Lung (tissue), 12 donors: ENCODE results near the gene MAPK8IP2. TPM values are rescaled to one million over a fixed set of nuclear protein-coding genes. Genes with fewer than 3 reads are reported as not detected.

Experiments used
- ATAC-seq: fragments of 200-7000 bp; cut with Tn5 transposase; one replicate; pipeline ENCODE4 v1.9.1; 2020; ENCODE audit warnings: moderate number of reproducible peaks; ENCODE audit not compliant: insufficient read depth, low FRiP score
- DNase-seq, 3 donors: peaks; one replicate each; pipeline ENCODE4 v3.0.0-alpha.2; 2013 to 2017
- H3K27ac ChIP-seq, 2 donors: one replicate each; pipeline ENCODE4 v1.5.1; 2013; ENCODE audit warnings: mild to moderate bottlenecking in 2 of 2, moderate library complexity in 2 of 2, control low read depth in 1 of 2, inconsistent platforms in 1 of 2, low read depth in 1 of 2, low read length in 1 of 2
- H3K27me3 ChIP-seq, 3 donors: one replicate each; pipeline ENCODE4 v1.5.1; 2013; ENCODE audit warnings: low read length in 2 of 3; ENCODE audit not compliant: control insufficient read depth in 3 of 3, insufficient read depth in 3 of 3
- H3K36me3 ChIP-seq, 4 donors: one replicate each; pipeline ENCODE4 v1.5.1; 2013; ENCODE audit warnings: low read length in 4 of 4, mild to moderate bottlenecking in 1 of 4, moderate library complexity in 1 of 4; ENCODE audit not compliant: control insufficient read depth in 4 of 4, insufficient read depth in 4 of 4
- H3K4me1 ChIP-seq, 5 donors: one replicate each; pipeline ENCODE4 v1.5.1; 2013; ENCODE audit warnings: low read length in 5 of 5, mild to moderate bottlenecking in 2 of 5, moderate library complexity in 1 of 5; ENCODE audit not compliant: control insufficient read depth in 5 of 5, insufficient read depth in 5 of 5
- H3K4me3 ChIP-seq: one replicate; pipeline ENCODE4 v1.5.1; 2013; ENCODE audit warnings: mild to moderate bottlenecking, control low read depth, moderate library complexity
- H3K9ac ChIP-seq, 2 donors: one replicate each; pipeline ENCODE4 v1.5.1; 2013; ENCODE audit warnings: low read length in 2 of 2, control low read depth in 1 of 2; ENCODE audit not compliant: insufficient read depth in 1 of 2
- H3K9me3 ChIP-seq, 4 donors: one replicate each; pipeline ENCODE4 v1.5.1; 2013; ENCODE audit warnings: low read length in 3 of 4, mild to moderate bottlenecking in 1 of 4, moderate library complexity in 1 of 4; ENCODE audit not compliant: control insufficient read depth in 4 of 4, insufficient read depth in 3 of 4
- CTCF ChIP-seq: IDR thresholded peaks from 2 replicates; pipeline ENCODE4 v1.5.1; 2012; ENCODE audit warnings: mild to moderate bottlenecking; ENCODE audit errors: control extremely low read depth, extremely low read depth
- WGBS, 2 donors: extraction: QIAGEN DNeasy Blood & Tissue Kit; methylation state at CpG; one replicate each; pipeline ENCODE4 v1.1.7; 2013; 5-methylcytosine and 5-hydroxymethylcytosine counted together
- polyA plus RNA-seq, 2 donors: library from polyadenylated mRNA; stranded (reverse); fragments of 200-250 nt; gene quantifications; one replicate each; pipeline ENCODE4 v1.2.1, GENCODE V29; 2013
- total RNA-seq, 2 donors: library from RNA; depleted of rRNA in 1 of 2; stranded (reverse); fragments of >200 nt in 1 of 2; gene quantifications; one replicate each; pipeline ENCODE4 v1.2.1, GENCODE V29; 2014 to 2021
- donor health status: control.
- donor health status: control.
- donor health status: Bipolar disorder and iron deficiency.
- donor health status: healthy.
- donor health status: DM: yes; HTN: yes; CAD: no.

The MAPK8IP2 gene
- total and polyA plus RNA-seq, 4 donors = 0.91 to 2.7 (median 1.1) TPM

GRCh38 chr22:50582493-50583293 lies 17.9 kb upstream of the MAPK8IP2 start, which contains the start of gene CHKB:
CHKB (minus strand) TSS chr22:50582849; CDS start chr22:50582781, 68 bp downstream.
- WGBS, 2 donors = 0% methylated on average over 83 to 96 of the region's 96 CpGs
- DNase-seq (peak; percentile 99), ATAC-seq (peak; percentile 99)
- Histone ChIP-seq H3K27ac (peak within 1 kb of the TSS; percentile 98 to 99), H3K4me3 (peak within 1 kb of the TSS; percentile 65), H3K4me1 (peaks cover 2 to 23% (median 5%) of the 10 kb centered on the region in 5 donors), H3K27me3 (peaks cover 0 to 3% (median 0%) of the 10 kb centered on the region in 3 donors), H3K9ac (peak within 1 kb of the TSS in 1 of 2 donors; percentile 84), H3K9me3 (no peaks in the 10 kb centered on the region), H3K36me3 (peaks cover 0 to 7% (median 0%) of the 10 kb centered on the region in 4 donors)
- no peak for TF ChIP-seq CTCF

DNA sequence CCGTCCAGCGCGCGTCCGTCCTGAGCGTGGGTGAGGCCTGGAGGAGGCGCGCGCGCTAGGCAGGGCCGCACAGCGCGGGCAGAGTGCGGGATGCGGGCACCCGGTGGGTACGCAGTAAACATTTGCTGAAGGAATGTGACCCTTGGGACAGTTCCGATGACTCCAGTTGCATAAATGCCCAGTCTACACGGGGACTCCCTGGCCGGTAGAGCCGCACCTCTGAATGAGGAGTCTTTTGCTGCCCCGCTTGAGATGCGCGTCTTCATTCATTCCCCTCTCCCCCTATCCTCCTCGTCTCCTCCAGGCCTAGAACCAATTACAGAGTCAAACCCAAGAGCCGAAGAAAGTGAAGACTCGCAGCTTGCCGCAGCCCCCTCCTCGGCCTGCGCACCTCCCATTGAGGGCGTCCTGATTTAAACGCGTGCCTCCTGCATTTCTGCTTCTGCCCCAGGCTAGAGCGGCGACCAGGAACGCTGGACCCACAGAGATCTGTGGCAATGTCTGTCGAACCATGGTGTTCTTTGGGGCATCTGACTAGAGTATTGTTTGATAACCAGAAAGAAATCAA lies 17.2 kb upstream of the MAPK8IP2 start:
- Histone ChIP-seq H3K27me3 (peaks cover 0 to 3% (median 0%) of the 10 kb centered on the region in 3 donors), H3K27ac (peak overlapping the region; percentile 77 to 81), H3K9ac (peak overlapping the region in 1 of 2 donors; percentile 55), H3K9me3 (no peaks in the 10 kb centered on the region), H3K36me3 (peaks cover 0 to 7% (median 0%) of the 10 kb centered on the region in 4 donors), H3K4me3 (peak overlapping the region; percentile 57), H3K4me1 (peaks cover 2 to 20% (median 5%) of the 10 kb centered on the region in 5 donors)
- 8 to 12% methylated on average over 37 of the region's 37 CpGs for WGBS, 2 donors
- DNase-seq = no peak
- no peak for TF ChIP-seq CTCF
- peak; percentile 12 for ATAC-seq

GRCh38 chr22:50584106-50585096 lies 16.2 kb upstream of the MAPK8IP2 start:
- Histone ChIP-seq H3K9ac (no peak overlapping the region), H3K4me1 (peaks cover 2 to 16% (median 5%) of the 10 kb centered on the region in 5 donors), H3K4me3 (no peak overlapping the region), H3K27ac (no peak overlapping the region), H3K9me3 (no peaks in the 10 kb centered on the region), H3K27me3 (no peaks in the 10 kb centered on the region), H3K36me3 (peaks cover 0 to 7% (median 0%) of the 10 kb centered on the region in 4 donors)
- WGBS, 2 donors = 96% methylated on average over 23 of the region's 23 CpGs
- no peak for TF ChIP-seq CTCF
- ATAC-seq = no peak
- no peak for DNase-seq
